ENCODE data around the gene NR2F6.
"Not testable (repeated sequence)": the region's sequence is repeated elsewhere in the genome, so short reads cannot be mapped to it uniquely, and the experiment has no call there.

The NR2F6 gene

DNA sequence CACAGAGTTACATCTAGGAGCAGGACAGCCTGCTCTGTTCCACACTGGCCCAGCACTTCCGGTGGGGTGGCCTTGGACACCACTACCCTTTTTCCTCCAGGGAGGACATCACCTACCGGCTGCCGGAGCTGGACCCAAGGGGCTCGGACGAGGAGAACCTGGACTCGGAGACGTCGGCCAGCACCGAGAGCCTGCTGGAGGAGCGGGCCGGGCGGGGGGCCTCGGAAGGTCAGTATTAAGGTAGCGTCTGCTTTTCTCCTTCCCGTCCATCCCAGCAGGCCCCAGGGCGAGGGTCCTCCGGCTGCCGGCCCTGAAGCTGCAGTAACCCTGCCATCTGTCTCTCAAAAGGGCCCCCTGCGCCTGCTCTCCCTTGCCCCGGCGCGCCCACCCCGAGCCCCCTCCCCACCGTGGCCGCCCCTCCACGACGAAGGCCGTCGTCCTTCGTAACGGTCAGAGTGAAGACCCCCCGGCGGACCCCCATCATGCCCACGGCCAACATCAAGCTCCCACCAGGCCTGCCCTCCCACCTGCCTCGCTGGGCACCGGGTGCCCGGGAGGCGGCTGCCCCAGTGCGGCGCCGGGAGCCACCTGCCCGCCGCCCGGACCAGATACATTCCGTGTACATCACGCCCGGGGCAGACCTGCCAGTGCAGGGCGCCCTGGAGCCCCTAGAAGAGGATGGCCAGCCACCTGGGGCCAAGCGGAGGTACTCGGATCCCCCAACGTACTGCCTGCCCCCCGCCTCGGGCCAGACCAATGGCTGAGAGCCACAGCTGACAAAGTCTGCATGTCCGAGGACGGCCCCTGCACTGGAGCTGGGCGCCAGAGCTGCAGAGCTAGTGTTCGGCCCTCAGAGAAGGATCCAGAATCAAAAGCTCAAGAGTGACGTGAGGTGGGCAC lies 33.9 kb downstream of the NR2F6 start:
- no peak for DNase-seq (ENCODE audit: low read depth in 2 of 2)

DNA sequence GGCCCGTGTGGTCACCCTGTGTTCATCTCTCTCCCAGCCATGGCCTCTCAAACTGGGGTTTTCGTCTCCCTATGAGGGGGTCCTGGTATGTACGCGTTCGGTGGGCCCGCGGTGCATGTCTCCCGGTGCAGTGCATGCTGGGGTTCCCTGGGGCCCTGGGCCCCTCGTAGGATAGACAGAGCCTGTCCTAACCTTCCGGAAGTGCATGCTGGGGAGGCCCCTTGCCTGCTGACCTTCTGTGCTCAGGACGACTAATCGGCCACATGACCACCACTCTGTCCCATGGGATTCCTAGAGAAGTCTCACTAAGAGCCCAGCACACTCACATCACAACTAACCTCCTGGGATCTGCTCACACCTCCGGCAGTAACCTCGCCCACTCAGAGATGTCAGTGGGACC lies 35.4 kb downstream of the NR2F6 start:
- DNase-seq (ENCODE audit: low read depth in 2 of 2): no peak

DNA sequence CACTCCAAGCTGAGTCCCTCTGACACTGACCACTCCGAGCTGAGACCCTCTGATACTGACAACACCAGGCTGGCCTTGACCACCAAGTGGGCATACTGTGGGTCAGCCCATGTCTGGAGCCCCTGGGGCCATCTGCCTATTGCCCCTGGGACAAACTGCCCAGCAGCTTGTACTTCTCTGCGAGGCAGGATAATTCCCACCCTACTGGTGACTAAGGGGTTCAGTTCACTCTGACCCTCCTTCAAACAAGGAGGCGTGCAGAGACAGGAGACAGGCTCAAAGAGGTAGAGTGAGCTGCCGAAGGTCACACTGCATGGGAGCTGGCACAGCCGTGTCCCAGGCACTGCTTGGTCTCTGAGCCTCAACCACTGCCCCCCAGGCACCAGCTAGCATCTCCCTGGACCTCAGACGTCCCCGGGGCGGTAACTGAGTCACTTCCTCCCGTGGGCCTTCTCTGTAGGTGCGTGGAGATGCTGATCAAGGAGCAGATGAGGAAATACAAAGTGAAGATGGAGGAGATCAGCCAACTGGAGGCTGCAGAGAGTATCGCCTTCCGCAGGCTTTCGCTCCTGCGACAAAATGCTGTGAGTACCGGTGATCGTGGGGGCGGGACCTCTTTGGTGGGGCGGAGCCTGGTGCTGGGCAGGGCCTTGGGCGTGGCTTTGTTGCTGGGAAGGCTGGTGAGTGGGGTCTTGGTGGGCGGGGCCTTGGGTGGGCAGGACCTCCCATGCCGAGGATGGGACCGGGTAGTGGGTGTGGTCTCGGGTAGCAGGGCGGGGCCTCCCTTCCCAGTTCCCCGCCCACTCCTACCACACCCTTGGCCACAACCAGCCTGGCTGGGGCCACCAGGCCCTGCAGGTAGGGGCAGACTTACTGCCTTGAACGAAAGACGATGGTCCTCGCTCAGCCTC lies 36.3 kb downstream of the NR2F6 start:
- peak; percentile 50 to 54 for DNase-seq (ENCODE audit: low read depth in 2 of 2)

DNA sequence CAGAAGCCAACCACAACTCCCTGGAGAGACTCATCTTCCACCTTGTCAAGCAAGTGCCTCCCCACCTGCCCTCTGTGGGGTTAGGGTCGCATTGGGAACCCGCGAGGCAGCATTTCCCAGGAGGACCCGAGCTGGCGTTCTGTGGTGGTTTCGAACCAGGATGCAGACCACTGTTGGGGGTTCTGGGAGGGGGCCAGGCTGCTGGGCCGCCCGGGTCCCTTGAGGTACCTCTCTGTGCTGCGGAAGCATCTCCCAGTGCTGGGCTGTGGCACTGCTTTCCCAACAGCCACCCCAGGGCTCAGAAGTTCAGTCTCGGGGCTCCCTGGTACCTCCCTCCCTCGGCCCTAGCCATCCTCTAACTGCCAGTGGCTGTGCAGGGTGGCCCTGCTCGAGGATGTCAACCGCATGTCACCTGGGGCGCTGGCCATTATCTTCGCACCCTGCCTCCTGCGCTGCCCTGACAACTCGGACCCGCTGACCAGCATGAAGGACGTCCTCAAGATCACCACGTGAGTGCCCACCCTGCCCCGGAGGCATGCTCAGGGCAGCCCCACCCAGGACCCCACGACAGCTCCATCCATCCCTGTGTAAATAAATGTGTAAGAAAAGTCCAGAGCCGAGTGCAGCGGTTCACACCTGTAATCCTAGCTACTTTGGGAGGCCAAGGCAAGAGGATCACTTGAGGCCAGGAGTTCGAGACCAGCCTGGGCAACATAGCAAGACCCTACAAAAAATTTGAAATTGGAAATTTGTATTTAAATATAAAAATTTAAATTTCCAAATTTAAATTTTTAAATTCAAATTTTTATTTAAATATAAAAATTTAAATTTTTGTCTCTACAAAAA lies 38.8 kb downstream of the NR2F6 start:
- DNase-seq (ENCODE audit: low read depth in 2 of 2): no peak

DNA sequence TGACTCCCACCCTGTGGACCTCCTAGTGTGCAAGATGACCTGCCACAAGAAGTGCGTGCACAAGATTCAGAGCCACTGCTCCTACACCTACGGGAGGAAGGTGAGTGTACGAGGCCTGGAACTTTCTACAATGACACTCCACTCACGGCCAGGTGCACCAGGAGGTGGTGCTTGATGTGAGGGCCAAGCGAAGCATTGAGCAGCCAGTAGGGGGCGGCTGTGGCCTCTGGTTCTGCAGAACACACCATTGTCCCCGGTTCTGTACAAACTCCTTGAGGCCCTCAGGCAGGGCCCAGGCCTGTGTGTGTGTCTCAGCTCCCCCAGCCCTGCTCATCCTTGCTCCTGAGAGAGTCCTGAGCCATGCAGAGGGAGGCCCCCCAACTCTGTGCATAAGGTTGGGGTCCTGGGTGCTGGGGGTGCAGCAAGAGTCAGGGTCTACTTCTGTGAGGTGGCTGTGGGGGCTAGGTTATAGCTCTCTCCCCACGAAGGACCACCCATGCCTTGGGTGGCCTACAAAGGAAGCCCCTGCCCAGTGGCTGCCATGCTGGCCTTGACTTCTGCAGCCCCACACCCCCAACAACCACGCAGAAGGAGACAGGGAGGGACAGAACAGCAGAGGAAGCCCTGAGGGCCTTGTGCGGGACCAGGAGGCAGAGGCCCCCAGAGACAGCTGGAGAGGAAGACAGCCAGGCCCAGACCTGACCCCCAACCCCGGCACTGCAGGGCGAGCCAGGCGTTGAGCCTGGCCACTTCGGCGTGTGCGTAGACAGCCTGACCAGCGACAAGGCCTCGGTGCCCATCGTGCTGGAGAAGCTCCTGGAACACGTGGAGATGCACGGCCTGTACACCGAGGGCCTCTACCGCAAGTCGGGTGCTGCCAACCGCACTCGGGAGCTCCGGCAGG lies 40.2 kb downstream of the NR2F6 start:
- DNase-seq (ENCODE audit: low read depth in 2 of 2): no peak

- no peak for DNase-seq (ENCODE audit: low read depth in 2 of 2)
These were observed 43.0 kb downstream of the NR2F6 start for GRCh38 chr19:17202713-17203112.

- no peak for DNase-seq (ENCODE audit: low read depth in 2 of 2)
These were observed 43.5 kb downstream of the NR2F6 start for GRCh38 chr19:17202249-17202648.

- DNase-seq (ENCODE audit: low read depth in 2 of 2): no peak
These were observed 45.2 kb downstream of the NR2F6 start for GRCh38 chr19:17200408-17201079.

DNA sequence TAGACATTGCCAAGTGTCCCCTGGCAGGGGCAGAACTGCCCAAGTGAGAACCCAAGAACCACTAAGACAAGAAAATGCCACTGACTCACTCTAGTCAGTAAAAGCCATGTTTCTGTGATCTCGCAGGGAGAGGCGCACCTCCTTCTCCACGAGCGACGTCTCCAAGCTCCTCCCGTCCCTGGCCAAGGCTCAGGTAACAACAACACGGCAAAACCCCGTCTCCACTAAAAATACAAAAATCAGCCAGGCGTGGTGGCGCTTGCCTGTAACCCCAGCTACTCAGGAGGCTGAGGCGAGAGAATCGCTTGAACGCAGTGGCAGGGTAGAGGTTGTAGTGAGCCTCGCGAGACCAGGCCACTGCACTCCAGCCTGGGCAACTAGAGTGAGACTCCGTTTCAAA lies 48.1 kb downstream of the NR2F6 start:
- no peak for DNase-seq (ENCODE audit: low read depth in 2 of 2)

DNA sequence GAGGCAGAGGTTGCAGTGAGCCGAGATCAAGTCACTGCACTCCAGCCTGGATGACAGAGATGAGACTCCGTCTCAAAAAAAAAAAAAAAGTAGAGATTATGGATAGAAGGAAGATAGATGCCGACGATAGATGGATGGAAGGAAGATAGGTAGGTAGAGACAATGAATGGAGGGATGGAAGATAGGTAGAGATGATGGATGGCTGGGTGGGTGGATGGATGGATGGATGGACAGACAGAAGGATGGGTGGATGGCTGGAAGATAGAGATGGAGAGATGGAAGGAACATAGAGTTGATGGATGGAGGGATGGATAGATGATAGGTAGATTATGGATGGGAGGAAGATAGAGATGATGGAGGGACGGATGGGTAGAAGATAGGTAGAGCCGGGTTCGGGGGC lies 49.1 kb downstream of the NR2F6 start:
- no peak for DNase-seq (ENCODE audit: low read depth in 2 of 2)

GRCh38 chr19:17195106-17195505 lies 50.6 kb downstream of the NR2F6 start:
- no peak for DNase-seq (ENCODE audit: low read depth in 2 of 2)

- DNase-seq (ENCODE audit: low read depth in 2 of 2): no peak
These were observed 51.1 kb downstream of the NR2F6 start for GRCh38 chr19:17194608-17195007.

DNA sequence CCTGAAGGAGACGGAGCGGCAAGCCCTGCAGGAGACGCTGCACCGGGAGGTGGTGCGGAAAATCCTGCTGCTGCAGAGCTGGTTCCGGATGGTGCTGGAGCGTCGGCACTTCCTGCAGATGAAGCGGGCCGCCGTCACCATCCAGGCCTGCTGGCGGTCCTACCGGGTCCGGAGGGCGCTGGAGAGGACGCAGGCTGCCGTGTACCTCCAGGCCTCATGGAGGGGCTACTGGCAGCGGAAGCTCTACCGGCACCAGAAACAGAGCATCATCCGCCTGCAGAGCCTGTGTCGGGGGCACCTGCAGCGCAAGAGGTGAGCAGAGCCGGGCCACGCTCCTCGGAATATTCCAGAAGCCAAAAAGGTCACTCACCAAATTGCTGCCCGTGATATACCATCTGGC lies 53.0 kb downstream of the NR2F6 start:
- no peak for DNase-seq (ENCODE audit: low read depth in 2 of 2)

DNA sequence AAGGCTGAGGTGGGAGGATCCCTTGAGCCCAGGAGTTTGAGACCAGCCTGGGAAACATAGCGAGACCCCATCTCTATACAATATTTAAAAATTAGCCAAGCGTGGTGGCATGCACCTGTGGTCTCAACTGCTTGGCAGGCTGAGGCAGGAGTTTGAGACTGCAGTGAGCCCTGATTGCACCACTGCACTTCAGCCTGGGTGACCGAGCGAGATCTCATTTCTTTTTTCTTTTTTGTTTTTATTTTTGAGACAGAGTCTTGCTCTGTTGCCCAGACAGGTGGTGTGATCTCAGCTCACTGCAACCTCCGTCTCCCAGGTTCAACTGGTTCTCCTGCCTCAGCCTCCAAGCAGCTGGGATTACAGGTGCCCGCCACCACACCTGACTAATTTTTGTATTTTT lies 54.0 kb downstream of the NR2F6 start:
- DNase-seq (ENCODE audit: low read depth in 2 of 2): not testable (repeated sequence)

- DNase-seq (ENCODE audit: low read depth in 2 of 2): no peak
These were observed 60.1 kb downstream of the NR2F6 start for GRCh38 chr19:17185590-17185989.

DNA sequence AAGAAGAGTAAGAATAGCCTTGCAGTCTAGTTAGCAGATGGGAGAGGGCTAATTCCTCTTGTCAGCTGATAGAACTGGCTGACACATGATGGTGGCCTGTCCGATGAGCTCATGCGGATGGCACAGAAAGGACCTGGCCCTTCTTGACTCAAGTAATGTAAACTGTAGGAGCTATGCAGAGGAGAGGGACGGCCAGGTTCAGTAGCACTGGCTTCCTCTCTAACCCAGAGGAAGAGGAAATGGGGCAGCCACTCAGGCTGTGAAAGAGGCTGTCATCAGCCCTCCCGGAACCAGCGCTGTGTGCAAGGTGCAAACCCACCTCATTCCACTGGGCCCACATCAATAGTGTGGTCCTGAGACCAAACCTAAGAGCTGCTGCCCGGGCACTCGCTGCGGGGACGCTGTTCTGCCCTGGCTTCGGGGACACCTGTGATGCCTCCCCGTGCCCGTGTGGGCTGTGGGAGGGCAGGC lies 61.3 kb downstream of the NR2F6 start:
- no peak for DNase-seq (ENCODE audit: low read depth in 2 of 2)

- DNase-seq (ENCODE audit: low read depth in 2 of 2): no peak
These were observed 61.8 kb downstream of the NR2F6 start for GRCh38 chr19:17183858-17184321.

GRCh38 chr19:17183271-17183761 lies 62.4 kb downstream of the NR2F6 start:
- no peak for DNase-seq (ENCODE audit: low read depth in 2 of 2)

Data from stimulated activated CD8-positive, alpha-beta memory T cell treated with anti-CD3 and anti-CD28 coated beads, Interleukin-15, amount 100 ng/mL, for 48 hours (primary cell).